PC-3 (cell line): ENCODE data around the gene CD28.

ENCODE experiments used
- CTCF ChIP-seq: fragments of 300-600 bp; sonication (generic); conservative IDR thresholded peaks from 2 replicates; pipeline ENCODE4 v1.5.1; 2017; ENCODE audit warnings: antibody characterized with exemption, low read depth, mild to moderate bottlenecking, low read length
- EZH2phosphoT487 ChIP-seq: fragments of 300-600 bp; sonication (generic); IDR thresholded peaks from 2 replicates; pipeline ENCODE4 v1.6.1; 2018; ENCODE audit warnings: mild to moderate bottlenecking, antibody characterized with exemption, low read length, borderline replicate concordance

- TF ChIP-seq CTCF (no peak), EZH2phosphoT487 (no peak)
These were observed 35.5 kb upstream of the CD28 start for GRCh38 chr2:203670939-203671338.
